Heart left ventricle (tissue), 13 donors: ENCODE results near the gene MAFF.

ENCODE experiments used
- POLR2A ChIP-seq, 2 donors: fragments of 450-650 bp; IDR thresholded peaks; one replicate each; pipeline ENCODE4 v1.6.1; 2017; ENCODE audit warnings: antibody characterized with exemption in 2 of 2, mild to moderate bottlenecking in 2 of 2, moderate library complexity in 2 of 2
- TF ChIP-seq, protein P1 (sequence below), 12 donors: fragments of 200-600 bp; sonication (generic) in 4 of 12; IDR thresholded peaks; one replicate each; pipeline versions ENCODE4 v1.5.0 to v1.8.0; 2018 to 2022; ENCODE audit warnings: antibody characterized with exemption in 12 of 12, mild to moderate bottlenecking in 5 of 12
- donor health status: ischemic (EF 13 %, LVEDD 7.1; RV severe dilation, severe dysfunction).
- donor health status: DM: no; HTN: yes; CAD: no.
- donor health status: DM: no; HTN: no; CAD: no.
- donor health status: ischemic (EF 25% LVEDD 6.9; RV normal size, moderate dysfunction).
- donor health status: ischemic (EF 25% LVEDD 5.7; RV mildly dilated, moderate dysfunction).
- donor health status: ischemic (EF 35%, LVEDD 5.7; RV mildly dilated, moderate dysfunction).
- donor health status: nonischemic (EF 11% LVEDD 7.7; RV severe dilation, severe dysfunction).
- donor health status: DM: yes; HTN: yes; CAD: no.
- donor health status: PGD.
- donor health status: ischemic (EF 29% LVEDD 5.4; RV normal size, mild dysfunction).
- donor health status: nonischemic (EF 23%, LVEDD 6.1; RV moderate dilation, normal function).

DNA sequence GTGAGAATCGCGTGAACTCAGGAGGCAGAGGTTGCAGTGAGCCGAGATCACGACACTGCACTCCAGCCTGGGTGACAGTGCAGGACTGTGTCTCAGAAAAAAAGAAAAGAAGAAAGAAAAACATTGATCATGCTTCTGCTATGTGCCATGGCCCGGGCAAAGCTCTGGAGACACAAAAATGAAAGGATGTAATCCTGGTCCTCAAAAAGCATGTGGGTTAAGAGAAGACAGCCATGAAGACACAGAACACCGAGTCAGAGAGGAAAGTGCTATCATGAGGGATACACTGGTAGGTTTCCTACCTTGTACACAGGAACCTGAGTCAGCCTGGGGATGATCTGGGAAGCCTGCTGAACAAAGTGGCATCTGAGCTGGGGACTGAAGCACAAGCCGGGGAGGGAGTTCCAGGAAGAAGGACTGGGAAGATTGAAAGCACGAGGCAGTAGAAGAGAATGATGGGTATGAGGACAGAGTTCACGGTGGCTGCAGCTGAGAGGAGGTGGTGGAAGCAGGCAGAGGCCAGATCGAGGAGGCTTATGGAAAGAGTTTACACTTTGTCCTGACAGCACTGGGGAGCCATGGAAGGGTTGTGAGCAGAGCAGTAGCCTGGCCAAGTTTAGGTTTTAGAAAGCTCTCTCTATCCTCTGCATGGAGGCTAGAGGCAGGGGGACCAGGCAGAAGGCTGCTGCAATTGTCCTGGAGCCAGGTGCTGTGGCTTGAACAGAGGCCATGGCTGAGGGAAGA is 9.9 kb upstream of the MAFF start:
- TF ChIP-seq, protein P1, sequence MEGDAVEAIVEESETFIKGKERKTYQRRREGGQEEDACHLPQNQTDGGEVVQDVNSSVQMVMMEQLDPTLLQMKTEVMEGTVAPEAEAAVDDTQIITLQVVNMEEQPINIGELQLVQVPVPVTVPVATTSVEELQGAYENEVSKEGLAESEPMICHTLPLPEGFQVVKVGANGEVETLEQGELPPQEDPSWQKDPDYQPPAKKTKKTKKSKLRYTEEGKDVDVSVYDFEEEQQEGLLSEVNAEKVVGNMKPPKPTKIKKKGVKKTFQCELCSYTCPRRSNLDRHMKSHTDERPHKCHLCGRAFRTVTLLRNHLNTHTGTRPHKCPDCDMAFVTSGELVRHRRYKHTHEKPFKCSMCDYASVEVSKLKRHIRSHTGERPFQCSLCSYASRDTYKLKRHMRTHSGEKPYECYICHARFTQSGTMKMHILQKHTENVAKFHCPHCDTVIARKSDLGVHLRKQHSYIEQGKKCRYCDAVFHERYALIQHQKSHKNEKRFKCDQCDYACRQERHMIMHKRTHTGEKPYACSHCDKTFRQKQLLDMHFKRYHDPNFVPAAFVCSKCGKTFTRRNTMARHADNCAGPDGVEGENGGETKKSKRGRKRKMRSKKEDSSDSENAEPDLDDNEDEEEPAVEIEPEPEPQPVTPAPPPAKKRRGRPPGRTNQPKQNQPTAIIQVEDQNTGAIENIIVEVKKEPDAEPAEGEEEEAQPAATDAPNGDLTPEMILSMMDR (IDR thresholded peaks at IDR 0.05) = no peak
- TF ChIP-seq POLR2A (IDR thresholded peaks at IDR 0.05) = no peak
